T-helper 2 cell treated with Interferon-gamma antibody and Interleukin-4, amounts not matched to agents 5 μg/mL and 100 μg/mL, for 36 hours (primary cell): ENCODE measurements around the gene APMAP.
"Not testable (repeated sequence)": the region's sequence is repeated elsewhere in the genome, so short reads cannot be mapped to it uniquely, and the experiment has no call there.

ENCODE experiments used
- DNase-seq: peaks from one replicate; pipeline ENCODE4 v3.0.0; 2021; ENCODE audit warnings: low spot score
- H3K27ac Mint-ChIP-seq: one replicate; pipeline ENCODE4 v1.8.0; 2021; ENCODE audit warnings: mild to moderate bottlenecking, mixed read lengths
- H3K27me3 Mint-ChIP-seq: one replicate; pipeline ENCODE4 v1.8.0; 2021; ENCODE audit warnings: low read depth, mixed read lengths
- H3K36me3 Mint-ChIP-seq: one replicate; pipeline ENCODE4 v1.8.0; 2021; ENCODE audit warnings: low read depth, mixed read lengths
- H3K4me1 Mint-ChIP-seq: one replicate; pipeline ENCODE4 v1.8.0; 2021; ENCODE audit warnings: low read depth, mixed read lengths
- H3K4me3 Mint-ChIP-seq: one replicate; pipeline ENCODE4 v1.8.0; 2022; ENCODE audit warnings: mild to moderate bottlenecking, moderate library complexity, mixed read lengths
- H3K9me3 Mint-ChIP-seq: one replicate; pipeline ENCODE4 v1.8.0; 2021; ENCODE audit warnings: mixed read lengths

Gene APMAP

DNA sequence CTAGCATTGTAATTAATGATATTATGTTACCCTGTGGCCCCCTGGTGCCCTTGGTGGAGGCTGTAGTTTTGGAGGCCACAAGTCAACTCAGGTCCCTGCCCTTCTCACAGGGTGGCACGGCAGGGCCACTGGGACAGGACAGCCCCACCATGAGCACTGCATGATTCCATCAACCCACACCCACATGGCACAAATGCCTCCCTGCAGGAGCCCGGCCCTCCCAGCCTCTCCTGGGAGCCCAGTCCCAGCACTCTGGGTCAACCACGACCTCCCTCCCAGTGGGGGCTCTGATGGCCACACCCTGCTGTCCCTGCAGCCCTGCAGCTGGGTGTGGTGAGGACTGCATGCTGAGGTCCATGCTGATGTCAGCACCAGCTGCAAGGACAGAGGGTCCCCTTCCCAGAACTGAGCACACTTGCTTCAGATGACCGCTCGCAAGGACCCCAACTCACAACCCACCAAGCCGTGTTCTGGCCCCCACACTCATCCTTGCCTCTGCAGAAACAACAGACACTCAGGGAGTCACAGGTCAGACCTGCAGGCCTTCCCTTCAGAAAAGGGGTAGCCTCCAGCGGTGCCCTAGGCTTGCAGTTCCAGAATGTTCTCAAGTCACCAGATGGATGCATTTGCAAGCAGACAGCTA, 59.2 kb downstream of the APMAP start:
- Mint-ChIP-seq H3K9me3 (peaks cover 11% of the 10 kb centered on the region), H3K27ac (no peak overlapping the region), H3K4me1 (peaks cover 32% of the 10 kb centered on the region), H3K27me3 (no peaks in the 10 kb centered on the region), H3K4me3 (no peak overlapping the region), H3K36me3 (no peaks in the 10 kb centered on the region)
- DNase-seq, result no peak

DNA sequence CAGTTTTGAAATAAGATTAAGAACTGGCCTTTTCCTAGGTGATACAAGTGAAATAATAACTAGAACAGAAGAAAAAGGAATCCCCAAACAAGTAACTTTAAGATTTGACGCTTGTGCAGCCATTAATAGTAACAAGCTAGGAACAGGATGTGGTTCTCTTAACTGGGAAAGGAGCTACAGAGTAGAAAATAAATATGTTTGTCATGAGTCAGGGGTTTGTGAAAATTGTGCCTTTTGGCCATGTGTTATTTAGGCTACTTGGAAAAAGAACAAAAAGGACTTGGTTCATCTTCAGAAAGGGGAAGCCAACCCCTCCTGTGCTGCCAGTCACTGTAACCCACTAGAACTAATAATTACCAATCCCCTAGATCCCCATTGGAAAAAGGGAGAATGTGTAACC, 60.7 kb downstream of the APMAP start:
- Mint-ChIP-seq H3K27ac (peak overlapping the region; percentile 84), H3K4me1 (peaks cover 29% of the 10 kb centered on the region), H3K4me3 (peak overlapping the region; percentile 62), H3K9me3 (peaks cover 11% of the 10 kb centered on the region)
- not testable (repeated sequence) for H3K27me3 Mint-ChIP-seq, DNase-seq, H3K36me3 Mint-ChIP-seq

- not testable (repeated sequence) for H3K36me3 Mint-ChIP-seq, H3K9me3 Mint-ChIP-seq, DNase-seq, H3K27me3 Mint-ChIP-seq
- Mint-ChIP-seq H3K4me1 (peaks cover 29% of the 10 kb centered on the region), H3K27ac (peak overlapping the region; percentile 84), H3K4me3 (peak overlapping the region; percentile 62)
Measured at GRCh38 chr20:24930724-24931688, 61.5 kb downstream of the APMAP start.

GRCh38 chr20:24929867-24930723, 62.5 kb downstream of the APMAP start:
- not testable (repeated sequence) for H3K27ac Mint-ChIP-seq, H3K27me3 Mint-ChIP-seq, H3K4me3 Mint-ChIP-seq, DNase-seq, H3K9me3 Mint-ChIP-seq, H3K36me3 Mint-ChIP-seq
- H3K4me1 Mint-ChIP-seq, result peaks cover 29% of the 10 kb centered on the region

- H3K9me3 Mint-ChIP-seq, H3K27ac Mint-ChIP-seq, H3K4me3 Mint-ChIP-seq, H3K36me3 Mint-ChIP-seq, DNase-seq, H3K27me3 Mint-ChIP-seq: not testable (repeated sequence)
- peaks cover 29% of the 10 kb centered on the region for H3K4me1 Mint-ChIP-seq
Measured at GRCh38 chr20:24929259-24929658, 63.3 kb downstream of the APMAP start.

GRCh38 chr20:24920706-24921105, 71.8 kb downstream of the APMAP start:
- not testable (repeated sequence) for H3K4me1 Mint-ChIP-seq, H3K27me3 Mint-ChIP-seq, DNase-seq, H3K36me3 Mint-ChIP-seq, H3K27ac Mint-ChIP-seq, H3K9me3 Mint-ChIP-seq, H3K4me3 Mint-ChIP-seq

GRCh38 chr20:24919665-24920064, 72.9 kb downstream of the APMAP start:
- not testable (repeated sequence) for H3K27ac Mint-ChIP-seq, DNase-seq, H3K4me1 Mint-ChIP-seq, H3K4me3 Mint-ChIP-seq, H3K9me3 Mint-ChIP-seq, H3K36me3 Mint-ChIP-seq, H3K27me3 Mint-ChIP-seq

GRCh38 chr20:24918579-24919566, 73.7 kb downstream of the APMAP start:
- Mint-ChIP-seq H3K9me3 (no peaks in the 10 kb centered on the region), H3K4me3 (no peak overlapping the region), H3K4me1 (peaks cover 6% of the 10 kb centered on the region), H3K27ac (no peak overlapping the region), H3K36me3 (no peaks in the 10 kb centered on the region), H3K27me3 (peaks cover 6% of the 10 kb centered on the region)
- DNase-seq, result no peak

GRCh38 chr20:24917797-24918578, 74.6 kb downstream of the APMAP start:
- Mint-ChIP-seq H3K27me3 (peaks cover 6% of the 10 kb centered on the region), H3K4me1 (peaks cover 6% of the 10 kb centered on the region), H3K27ac (no peak overlapping the region), H3K36me3 (no peaks in the 10 kb centered on the region), H3K9me3 (no peaks in the 10 kb centered on the region), H3K4me3 (no peak overlapping the region)
- peak; percentile 27 for DNase-seq

DNA sequence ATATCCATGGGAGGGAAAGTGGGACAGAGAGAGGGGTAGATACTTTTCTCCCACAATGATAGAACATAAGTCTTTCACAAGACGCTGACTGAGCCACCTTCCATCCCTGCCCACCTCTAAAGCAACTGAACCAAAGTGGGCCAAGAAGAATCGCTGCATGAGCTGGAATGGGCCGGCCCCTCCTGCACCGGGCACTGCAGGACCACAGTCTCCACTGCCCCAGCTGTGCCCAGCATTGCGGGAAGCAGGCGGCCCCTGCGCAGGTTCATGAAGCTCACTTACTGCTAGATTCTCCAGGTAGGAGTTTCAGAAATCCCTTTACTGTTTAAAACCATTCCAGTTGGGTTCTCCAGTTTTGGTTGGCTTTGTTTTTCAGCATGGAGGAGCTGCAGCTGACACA, 75.5 kb downstream of the APMAP start:
- Mint-ChIP-seq H3K27me3 (peaks cover 2% of the 10 kb centered on the region), H3K9me3 (no peaks in the 10 kb centered on the region), H3K36me3 (no peaks in the 10 kb centered on the region), H3K4me1 (peaks cover 6% of the 10 kb centered on the region), H3K27ac (no peak overlapping the region), H3K4me3 (no peak overlapping the region)
- no peak for DNase-seq

DNA sequence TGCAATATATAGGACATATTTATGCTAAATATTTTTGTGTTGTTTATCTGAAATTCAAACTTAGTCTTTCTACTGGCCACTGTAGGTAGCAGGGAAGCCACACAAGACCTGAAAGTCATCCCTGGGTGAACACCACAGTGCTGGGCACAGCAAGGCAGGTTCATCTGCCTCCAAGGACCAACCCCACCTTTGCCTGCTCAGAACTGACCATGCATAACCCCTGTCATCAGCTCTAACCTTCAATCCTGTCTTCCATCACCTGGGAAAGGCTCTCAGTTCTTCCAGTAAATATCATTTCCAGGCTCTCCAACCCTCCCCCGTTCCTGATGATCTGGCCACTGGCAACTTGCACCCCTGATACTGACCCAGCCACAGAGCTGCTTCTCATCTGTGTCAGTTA, 76.1 kb downstream of the APMAP start:
- H3K27ac Mint-ChIP-seq, result no peak overlapping the region
- no peak overlapping the region for H3K4me3 Mint-ChIP-seq
- H3K9me3 Mint-ChIP-seq, result no peaks in the 10 kb centered on the region
- DNase-seq, result no peak
- H3K36me3 Mint-ChIP-seq, result no peaks in the 10 kb centered on the region
- peaks cover 6% of the 10 kb centered on the region for H3K4me1 Mint-ChIP-seq
- peaks cover 2% of the 10 kb centered on the region for H3K27me3 Mint-ChIP-seq

GRCh38 chr20:24915892-24916291, 76.7 kb downstream of the APMAP start:
- no peak overlapping the region for H3K27ac Mint-ChIP-seq
- peaks cover 2% of the 10 kb centered on the region for H3K27me3 Mint-ChIP-seq
- no peak overlapping the region for H3K4me3 Mint-ChIP-seq
- no peak for DNase-seq
- peaks cover 6% of the 10 kb centered on the region for H3K4me1 Mint-ChIP-seq
- no peaks in the 10 kb centered on the region for H3K9me3 Mint-ChIP-seq
- no peaks in the 10 kb centered on the region for H3K36me3 Mint-ChIP-seq
